Retinal pigment epithelial cell (primary cell): ENCODE data around the gene COX10.

Experiments used
- DNase-seq: peaks from one replicate; pipeline ENCODE4 v3.0.0-alpha.2; 2010; ENCODE audit warnings: low read depth
- H3K4me3 ChIP-seq: 2 replicates; pipeline ENCODE4 v1.5.1; 2011; ENCODE audit warnings: mild to moderate bottlenecking, low read length, control low read depth, moderate library complexity
- TF ChIP-seq, protein P1 (sequence below): conservative IDR thresholded peaks from 2 replicates; pipeline ENCODE4 v1.5.1; 2011; ENCODE audit warnings: low read depth, low read length, control low read depth, inconsistent platforms

COX10 gene

DNA sequence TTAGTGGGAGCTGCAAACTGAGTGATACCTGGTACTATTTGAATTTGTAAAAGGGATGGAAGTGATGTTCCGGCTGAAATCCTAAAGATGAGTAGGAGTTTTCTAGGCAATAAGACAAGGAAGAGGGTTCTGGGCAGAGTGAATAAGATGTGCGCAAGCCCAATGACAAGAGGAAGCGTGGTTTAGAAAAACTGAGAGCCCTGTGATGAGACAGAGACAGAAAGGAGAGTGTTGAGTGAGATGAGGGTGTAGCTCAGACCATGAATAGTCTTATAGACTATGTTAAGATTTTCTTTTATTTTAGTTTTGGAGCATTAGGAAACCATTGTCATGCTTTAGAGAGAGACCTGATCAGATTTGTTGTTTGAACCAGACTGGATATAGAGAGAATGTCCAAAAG lies 50.2 kb downstream of the COX10 start:
- TF ChIP-seq, protein P1, sequence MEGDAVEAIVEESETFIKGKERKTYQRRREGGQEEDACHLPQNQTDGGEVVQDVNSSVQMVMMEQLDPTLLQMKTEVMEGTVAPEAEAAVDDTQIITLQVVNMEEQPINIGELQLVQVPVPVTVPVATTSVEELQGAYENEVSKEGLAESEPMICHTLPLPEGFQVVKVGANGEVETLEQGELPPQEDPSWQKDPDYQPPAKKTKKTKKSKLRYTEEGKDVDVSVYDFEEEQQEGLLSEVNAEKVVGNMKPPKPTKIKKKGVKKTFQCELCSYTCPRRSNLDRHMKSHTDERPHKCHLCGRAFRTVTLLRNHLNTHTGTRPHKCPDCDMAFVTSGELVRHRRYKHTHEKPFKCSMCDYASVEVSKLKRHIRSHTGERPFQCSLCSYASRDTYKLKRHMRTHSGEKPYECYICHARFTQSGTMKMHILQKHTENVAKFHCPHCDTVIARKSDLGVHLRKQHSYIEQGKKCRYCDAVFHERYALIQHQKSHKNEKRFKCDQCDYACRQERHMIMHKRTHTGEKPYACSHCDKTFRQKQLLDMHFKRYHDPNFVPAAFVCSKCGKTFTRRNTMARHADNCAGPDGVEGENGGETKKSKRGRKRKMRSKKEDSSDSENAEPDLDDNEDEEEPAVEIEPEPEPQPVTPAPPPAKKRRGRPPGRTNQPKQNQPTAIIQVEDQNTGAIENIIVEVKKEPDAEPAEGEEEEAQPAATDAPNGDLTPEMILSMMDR: no peak
- DNase-seq: no peak
- H3K4me3 ChIP-seq: no peak overlapping the region

DNA sequence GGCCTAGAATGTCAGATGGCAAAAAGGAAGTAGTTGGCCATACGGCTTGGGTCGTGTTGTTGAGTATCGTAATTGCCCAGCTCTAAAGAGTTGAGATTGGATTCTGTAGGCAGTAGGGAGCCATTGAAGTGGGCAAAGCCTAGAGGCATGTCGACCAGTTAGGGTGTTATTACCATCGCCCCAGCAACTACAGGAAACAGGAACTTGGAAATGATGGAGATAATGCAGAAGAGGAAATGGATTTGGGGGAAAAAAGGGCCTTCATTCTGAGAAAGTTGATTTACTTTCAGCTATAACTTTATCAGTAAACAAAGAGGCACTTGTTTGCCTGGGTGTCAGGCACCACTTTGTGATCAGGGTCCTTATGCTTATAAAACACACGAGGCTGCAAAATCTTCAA lies 52.6 kb downstream of the COX10 start:
- DNase-seq: no peak
- no peak overlapping the region for H3K4me3 ChIP-seq
- TF ChIP-seq, protein P1: no peak

DNA sequence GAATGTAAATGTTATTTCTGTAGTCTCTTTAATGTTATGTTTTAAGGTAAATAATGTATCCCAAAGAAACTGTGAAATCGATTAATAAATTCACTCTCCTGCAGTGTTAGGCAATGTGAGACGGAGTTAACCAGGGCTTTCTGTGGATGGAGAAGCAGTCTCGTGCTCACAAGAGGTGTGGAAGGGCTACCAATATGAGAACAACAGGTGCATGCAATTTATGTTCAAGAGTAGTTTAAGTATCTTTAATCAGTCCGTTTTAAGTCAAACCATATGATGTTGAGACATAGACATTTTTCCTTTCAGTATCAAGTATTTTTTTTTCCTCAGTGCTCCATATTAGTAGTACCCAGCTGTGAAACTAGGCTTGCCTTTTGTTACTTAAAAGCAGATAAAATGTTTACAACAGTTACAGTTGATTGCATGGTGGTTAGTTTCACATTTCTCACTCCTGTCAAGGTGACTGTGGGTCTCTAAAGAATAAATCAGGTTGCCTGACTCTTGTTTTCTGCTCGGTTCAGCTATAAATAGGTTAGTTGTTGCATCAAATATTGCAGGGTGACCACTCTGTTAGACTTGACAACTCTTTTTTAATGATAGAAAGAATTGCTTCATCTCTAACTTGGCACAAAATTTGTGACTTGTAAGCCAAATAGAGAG lies 54.4 kb downstream of the COX10 start:
- no peak for DNase-seq
- no peak overlapping the region for H3K4me3 ChIP-seq
- TF ChIP-seq, protein P1: no peak

DNA sequence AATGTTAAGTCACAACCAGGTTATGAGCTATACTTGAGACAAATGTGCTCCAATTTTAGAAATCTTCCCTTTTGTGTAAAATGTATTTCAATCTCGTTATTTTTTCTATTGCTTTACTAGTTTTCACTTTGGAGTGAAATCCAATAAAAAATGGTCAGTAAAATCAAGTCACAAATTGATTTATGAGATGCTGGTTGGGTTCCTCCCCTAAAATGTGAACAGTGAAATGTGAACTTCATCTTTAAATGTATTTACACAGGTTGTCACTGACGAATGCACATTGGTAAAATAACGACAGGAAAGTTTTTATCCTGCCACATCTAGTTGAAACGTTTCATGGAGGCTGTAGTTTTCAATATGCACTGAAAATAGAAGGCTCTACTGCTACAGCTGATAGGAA lies 55.5 kb downstream of the COX10 start:
- TF ChIP-seq, protein P1: no peak
- no peak for DNase-seq
- no peak overlapping the region for H3K4me3 ChIP-seq

DNA sequence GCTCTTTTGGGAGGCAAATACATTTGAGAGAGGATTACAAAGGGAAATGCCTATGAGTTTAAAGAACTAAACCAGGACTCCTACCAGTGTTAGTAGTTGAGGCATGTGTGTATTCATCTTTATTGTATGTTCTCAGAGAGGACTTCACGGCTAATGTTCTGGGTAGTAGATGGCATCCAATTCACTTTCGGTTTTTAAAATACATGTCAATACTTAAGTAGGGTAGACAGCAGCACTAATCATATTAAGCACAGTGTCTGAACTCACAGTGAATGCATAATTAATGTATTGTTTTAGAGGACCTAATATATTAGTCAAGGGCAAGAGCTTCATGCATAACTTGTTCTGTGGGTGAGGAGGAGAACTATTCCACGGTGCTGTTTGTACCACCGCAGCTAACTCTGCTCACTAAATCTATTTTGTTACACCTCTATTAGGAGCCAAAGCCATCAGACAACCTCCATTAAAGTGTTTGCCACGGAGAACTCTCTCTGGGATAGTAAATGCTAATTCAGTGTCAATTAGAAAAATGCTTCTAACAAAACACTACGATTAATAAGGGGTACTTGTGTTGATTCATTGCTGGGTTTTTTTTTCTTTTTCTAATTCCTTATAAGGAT lies 56.3 kb downstream of the COX10 start:
- TF ChIP-seq, protein P1: no peak
- no peak for DNase-seq
- no peak overlapping the region for H3K4me3 ChIP-seq

DNA sequence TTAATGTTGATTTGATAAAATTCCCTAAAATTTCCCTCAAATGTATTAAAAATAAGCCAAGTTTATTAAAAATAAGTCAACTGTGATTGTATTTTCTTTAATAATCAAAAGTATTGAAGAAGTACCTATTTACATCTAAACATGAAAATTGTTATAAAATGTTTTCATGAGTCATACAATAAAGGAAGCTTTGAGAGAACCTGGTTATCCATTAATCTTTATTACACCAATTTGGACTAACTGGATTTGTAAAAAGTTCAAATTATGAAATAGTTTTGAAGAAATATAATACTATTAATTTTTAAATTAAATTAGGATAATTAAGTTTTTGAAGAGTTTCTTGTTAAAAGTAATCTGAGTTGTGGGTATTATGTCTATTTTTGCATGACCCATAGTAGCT lies 63.8 kb downstream of the COX10 start:
- no peak for DNase-seq
- TF ChIP-seq, protein P1: no peak
- no peak overlapping the region for H3K4me3 ChIP-seq

DNA sequence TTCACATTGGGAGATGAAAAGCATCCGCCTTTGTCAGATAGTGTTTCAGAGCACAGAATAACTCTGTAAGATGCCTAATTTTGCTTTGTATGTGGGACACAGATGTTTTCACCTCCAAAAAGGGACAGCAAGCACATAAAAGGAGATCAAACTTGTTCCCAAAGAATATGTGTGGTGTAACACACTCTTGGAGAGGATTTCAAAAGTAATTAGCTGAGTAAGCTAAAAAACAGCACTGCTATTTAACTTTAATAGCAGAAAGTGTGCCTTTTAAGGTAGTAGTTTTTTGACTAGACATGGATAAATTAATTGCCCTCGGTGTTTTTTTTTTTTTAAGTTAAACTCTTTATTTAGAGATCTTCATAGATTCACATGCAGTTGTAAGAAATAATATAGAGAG lies 65.2 kb downstream of the COX10 start:
- no peak for DNase-seq
- TF ChIP-seq, protein P1: no peak
- no peak overlapping the region for H3K4me3 ChIP-seq
